ENCODE results near the gene HNRNPUL1.

- TF ChIP-seq, protein P1, sequence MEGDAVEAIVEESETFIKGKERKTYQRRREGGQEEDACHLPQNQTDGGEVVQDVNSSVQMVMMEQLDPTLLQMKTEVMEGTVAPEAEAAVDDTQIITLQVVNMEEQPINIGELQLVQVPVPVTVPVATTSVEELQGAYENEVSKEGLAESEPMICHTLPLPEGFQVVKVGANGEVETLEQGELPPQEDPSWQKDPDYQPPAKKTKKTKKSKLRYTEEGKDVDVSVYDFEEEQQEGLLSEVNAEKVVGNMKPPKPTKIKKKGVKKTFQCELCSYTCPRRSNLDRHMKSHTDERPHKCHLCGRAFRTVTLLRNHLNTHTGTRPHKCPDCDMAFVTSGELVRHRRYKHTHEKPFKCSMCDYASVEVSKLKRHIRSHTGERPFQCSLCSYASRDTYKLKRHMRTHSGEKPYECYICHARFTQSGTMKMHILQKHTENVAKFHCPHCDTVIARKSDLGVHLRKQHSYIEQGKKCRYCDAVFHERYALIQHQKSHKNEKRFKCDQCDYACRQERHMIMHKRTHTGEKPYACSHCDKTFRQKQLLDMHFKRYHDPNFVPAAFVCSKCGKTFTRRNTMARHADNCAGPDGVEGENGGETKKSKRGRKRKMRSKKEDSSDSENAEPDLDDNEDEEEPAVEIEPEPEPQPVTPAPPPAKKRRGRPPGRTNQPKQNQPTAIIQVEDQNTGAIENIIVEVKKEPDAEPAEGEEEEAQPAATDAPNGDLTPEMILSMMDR (IDR thresholded peaks at IDR 0.05): no peak
- no peak for TF ChIP-seq EZH2 (IDR thresholded peaks at IDR 0.05)
Measured at GRCh38 chr19:41219924-41220567, 44.1 kb upstream of the HNRNPUL1 start.
